ENCODE data around the gene ZNF691.

DNA sequence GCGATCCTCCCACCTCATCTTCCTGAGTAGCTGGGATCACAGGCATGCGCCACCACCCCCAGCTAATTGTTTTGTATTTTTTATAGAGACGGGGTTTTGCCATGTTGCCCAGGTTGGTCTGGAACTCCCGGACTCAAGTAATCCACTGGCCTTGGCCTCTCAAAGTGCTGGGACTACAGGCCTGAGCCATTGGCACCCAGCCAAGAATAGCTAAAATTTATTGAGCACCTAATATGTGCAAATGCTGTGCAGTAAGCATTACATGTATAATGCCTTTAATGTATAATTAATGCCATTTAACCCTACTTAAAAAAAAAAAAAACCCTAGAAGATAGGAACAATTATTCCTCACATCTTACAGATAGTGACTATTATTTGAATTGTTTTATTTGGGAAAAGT is 42.9 kb downstream of the ZNF691 start:
- no peak for TF ChIP-seq POLR2A (IDR thresholded peaks at IDR 0.05)
- TF ChIP-seq, protein P1, sequence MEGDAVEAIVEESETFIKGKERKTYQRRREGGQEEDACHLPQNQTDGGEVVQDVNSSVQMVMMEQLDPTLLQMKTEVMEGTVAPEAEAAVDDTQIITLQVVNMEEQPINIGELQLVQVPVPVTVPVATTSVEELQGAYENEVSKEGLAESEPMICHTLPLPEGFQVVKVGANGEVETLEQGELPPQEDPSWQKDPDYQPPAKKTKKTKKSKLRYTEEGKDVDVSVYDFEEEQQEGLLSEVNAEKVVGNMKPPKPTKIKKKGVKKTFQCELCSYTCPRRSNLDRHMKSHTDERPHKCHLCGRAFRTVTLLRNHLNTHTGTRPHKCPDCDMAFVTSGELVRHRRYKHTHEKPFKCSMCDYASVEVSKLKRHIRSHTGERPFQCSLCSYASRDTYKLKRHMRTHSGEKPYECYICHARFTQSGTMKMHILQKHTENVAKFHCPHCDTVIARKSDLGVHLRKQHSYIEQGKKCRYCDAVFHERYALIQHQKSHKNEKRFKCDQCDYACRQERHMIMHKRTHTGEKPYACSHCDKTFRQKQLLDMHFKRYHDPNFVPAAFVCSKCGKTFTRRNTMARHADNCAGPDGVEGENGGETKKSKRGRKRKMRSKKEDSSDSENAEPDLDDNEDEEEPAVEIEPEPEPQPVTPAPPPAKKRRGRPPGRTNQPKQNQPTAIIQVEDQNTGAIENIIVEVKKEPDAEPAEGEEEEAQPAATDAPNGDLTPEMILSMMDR (IDR thresholded peaks at IDR 0.05) = no peak

Data from uterus (tissue), 2 donors.